Measurements from ENCODE around the gene DOCK7. TPM values are rescaled to one million over a fixed set of nuclear protein-coding genes. Genes with fewer than 3 reads are reported as not detected.

DOCK7 gene
- polyA plus RNA-seq, 3 donors: 2.9 to 3.7 (median 3.5) TPM

DNA sequence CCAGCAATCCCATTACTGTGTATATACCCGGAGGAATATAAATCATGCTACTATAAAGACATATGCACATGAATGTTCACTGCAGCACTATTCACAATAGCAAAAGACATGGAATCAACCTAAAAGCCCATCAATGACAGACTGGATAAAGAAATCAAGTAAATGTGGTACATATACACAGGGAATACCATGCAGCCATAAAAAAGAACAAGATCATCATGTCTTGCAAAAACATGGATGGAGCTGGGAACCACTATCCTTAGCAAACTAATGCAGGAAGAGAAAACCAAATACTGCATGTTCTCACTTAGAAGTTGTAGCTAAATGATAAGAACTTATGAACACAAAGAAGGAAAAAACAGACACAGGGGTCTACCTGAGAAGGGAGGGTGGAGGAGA, 97.2 kb downstream of the DOCK7 start:
- Histone ChIP-seq H3K79me2 (ENCODE audit: insufficient read depth, low read length) (no peaks in the 10 kb centered on the region), H3K36me3 (replicated peaks in 1 of 2; ENCODE audit: control insufficient read depth in 1 of 2, insufficient read depth in 2 of 2, low read length in 2 of 2) (no peaks in the 10 kb centered on the region), H3K27ac (ENCODE audit: low read depth in 1 of 2, low read length in 2 of 2) (no peak overlapping the region), H3K9ac (ENCODE audit: insufficient read depth, low read length, poor library complexity, severe bottlenecking) (no peak overlapping the region), H3K4me1 (ENCODE audit: control insufficient read depth in 1 of 2, insufficient read depth in 2 of 2, low read length in 2 of 2) (no peaks in the 10 kb centered on the region), H2AFZ (ENCODE audit: insufficient read depth, low read depth, low read length, poor library complexity, severe bottlenecking) (no peak overlapping the region), H3K4me2 (replicated peaks; ENCODE audit: extremely low read depth, low read length, poor library complexity, severe bottlenecking) (no peak overlapping the region), H3K9me3 (replicated peaks in 1 of 2; ENCODE audit: control insufficient read depth in 1 of 2, insufficient read depth in 1 of 2, low read length in 2 of 2) (no peaks in the 10 kb centered on the region), H4K20me1 (ENCODE audit: insufficient read depth, low read length) (no peaks in the 10 kb centered on the region), H3K27me3 (ENCODE audit: control insufficient read depth in 2 of 2, insufficient read depth in 2 of 2, low read length in 2 of 2) (no peaks in the 10 kb centered on the region), H3K4me3 (replicated peaks in 1 of 3; ENCODE audit: low read depth in 2 of 3, low read length in 3 of 3) (no peak overlapping the region)
- WGBS (ENCODE audit: insufficient coverage): no CpG with 5 or more reads among the region's 1 CpG
- intact Hi-C loops (cut with micrococcal nuclease): no loop called here
- Mint-ChIP-seq H3K27ac (no peak overlapping the region), H3K9me3 (peaks cover 0 to 2% (median 0%) of the 10 kb centered on the region in 7 donors), H3K36me3 (peaks cover under 1 to 7% of the 10 kb centered on the region in 2 donors), H3K4me3 (no peak overlapping the region), H3K27me3 (ENCODE audit: low read depth in 3 of 3) (peaks cover 0 to 1% (median 0%) of the 10 kb centered on the region in 3 donors), H3K4me1 (no peaks in the 10 kb centered on the region)
- TF ChIP-seq, protein P1, sequence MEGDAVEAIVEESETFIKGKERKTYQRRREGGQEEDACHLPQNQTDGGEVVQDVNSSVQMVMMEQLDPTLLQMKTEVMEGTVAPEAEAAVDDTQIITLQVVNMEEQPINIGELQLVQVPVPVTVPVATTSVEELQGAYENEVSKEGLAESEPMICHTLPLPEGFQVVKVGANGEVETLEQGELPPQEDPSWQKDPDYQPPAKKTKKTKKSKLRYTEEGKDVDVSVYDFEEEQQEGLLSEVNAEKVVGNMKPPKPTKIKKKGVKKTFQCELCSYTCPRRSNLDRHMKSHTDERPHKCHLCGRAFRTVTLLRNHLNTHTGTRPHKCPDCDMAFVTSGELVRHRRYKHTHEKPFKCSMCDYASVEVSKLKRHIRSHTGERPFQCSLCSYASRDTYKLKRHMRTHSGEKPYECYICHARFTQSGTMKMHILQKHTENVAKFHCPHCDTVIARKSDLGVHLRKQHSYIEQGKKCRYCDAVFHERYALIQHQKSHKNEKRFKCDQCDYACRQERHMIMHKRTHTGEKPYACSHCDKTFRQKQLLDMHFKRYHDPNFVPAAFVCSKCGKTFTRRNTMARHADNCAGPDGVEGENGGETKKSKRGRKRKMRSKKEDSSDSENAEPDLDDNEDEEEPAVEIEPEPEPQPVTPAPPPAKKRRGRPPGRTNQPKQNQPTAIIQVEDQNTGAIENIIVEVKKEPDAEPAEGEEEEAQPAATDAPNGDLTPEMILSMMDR (IDR thresholded peaks at IDR 0.05): no peak
- DNase-seq: no peak

DNA sequence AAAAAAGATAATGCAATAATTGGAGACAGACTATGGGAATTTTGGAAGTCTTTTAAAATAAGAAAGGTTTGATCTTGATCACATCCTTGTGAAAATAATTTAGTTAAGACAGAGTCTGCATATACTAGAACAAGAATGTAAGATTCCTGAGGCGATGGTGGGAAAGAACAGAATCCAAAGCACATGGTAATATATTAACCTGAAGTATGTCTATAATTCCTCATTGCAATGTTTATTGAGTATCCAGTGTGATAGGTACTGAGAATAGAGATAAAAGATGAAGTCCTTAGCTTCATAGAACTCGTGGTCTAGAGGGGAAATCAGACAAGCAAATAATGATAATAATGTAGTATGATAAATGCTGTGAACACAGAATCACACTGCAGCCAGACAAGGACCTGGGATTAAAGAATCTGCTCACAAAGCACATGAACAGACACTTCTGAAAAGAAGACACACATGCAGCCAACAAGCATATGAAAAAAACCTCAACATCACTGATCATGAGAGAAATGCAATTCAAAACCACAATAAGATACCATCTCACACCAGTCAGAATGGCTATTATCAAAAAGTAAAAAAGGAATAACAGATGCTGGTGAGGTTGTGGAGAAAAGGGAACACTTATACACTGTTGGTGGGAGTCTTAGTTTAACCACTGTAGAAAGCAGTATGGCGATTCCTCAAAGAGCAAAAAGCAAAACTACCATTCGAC, 97.8 kb downstream of the DOCK7 start:
- Histone ChIP-seq H2AFZ (ENCODE audit: insufficient read depth, low read depth, low read length, poor library complexity, severe bottlenecking) (no peak overlapping the region), H3K4me2 (replicated peaks; ENCODE audit: extremely low read depth, low read length, poor library complexity, severe bottlenecking) (no peak overlapping the region), H3K4me3 (replicated peaks in 1 of 3; ENCODE audit: low read depth in 2 of 3, low read length in 3 of 3) (no peak overlapping the region), H3K9me3 (replicated peaks in 1 of 2; ENCODE audit: control insufficient read depth in 1 of 2, insufficient read depth in 1 of 2, low read length in 2 of 2) (no peaks in the 10 kb centered on the region), H4K20me1 (ENCODE audit: insufficient read depth, low read length) (no peaks in the 10 kb centered on the region), H3K27me3 (ENCODE audit: control insufficient read depth in 2 of 2, insufficient read depth in 2 of 2, low read length in 2 of 2) (no peaks in the 10 kb centered on the region), H3K79me2 (ENCODE audit: insufficient read depth, low read length) (no peaks in the 10 kb centered on the region), H3K9ac (ENCODE audit: insufficient read depth, low read length, poor library complexity, severe bottlenecking) (no peak overlapping the region), H3K36me3 (replicated peaks in 1 of 2; ENCODE audit: control insufficient read depth in 1 of 2, insufficient read depth in 2 of 2, low read length in 2 of 2) (no peaks in the 10 kb centered on the region), H3K4me1 (ENCODE audit: control insufficient read depth in 1 of 2, insufficient read depth in 2 of 2, low read length in 2 of 2) (no peaks in the 10 kb centered on the region), H3K27ac (ENCODE audit: low read depth in 1 of 2, low read length in 2 of 2) (no peak overlapping the region)
- no peak overlapping the region for H3K4me3 Mint-ChIP-seq
- TF ChIP-seq, protein P1 (IDR thresholded peaks at IDR 0.05): no peak
- H3K9me3 Mint-ChIP-seq: peaks cover 0 to 2% (median 0%) of the 10 kb centered on the region in 7 donors
- H3K4me1 Mint-ChIP-seq: no peaks in the 10 kb centered on the region
- peaks cover 0 to 1% (median 0%) of the 10 kb centered on the region in 3 donors for H3K27me3 Mint-ChIP-seq (ENCODE audit: low read depth in 3 of 3)
- intact Hi-C loops (cut with micrococcal nuclease): no loop called here
- peaks cover 2 to 9% of the 10 kb centered on the region in 2 donors for H3K36me3 Mint-ChIP-seq
- no peak overlapping the region for H3K27ac Mint-ChIP-seq
- WGBS (ENCODE audit: insufficient coverage): 100% methylated on average over 1 of the region's 4 CpGs
- no peak for DNase-seq

Measured in CD14-positive monocyte (primary cell).